A673 (cell line): ENCODE data around the gene CCDC73. TPM values are rescaled to one million over a fixed set of nuclear protein-coding genes. Genes with fewer than 3 reads are reported as not detected.
A peak's percentile ranks its signal among the peaks of the same experiment; 100 is the strongest.

ENCODE experiments used
- BruUV-seq: library from RNA; stranded (reverse); fragments of 400-500 nt; replicated peaks from 2 replicates; lab custom pipeline; 2021; lab: Mats Ljungman, UMichigan
- CTCF ChIA-PET: fragments of 300-600 bp; sonication (Branson Sonifier 250); formaldehyde crosslinking; loops from one replicate; lab custom pipeline; 2022; ENCODE audit warnings: antibody characterized with exemption; lab: Charles Lee
- POLR2A ChIA-PET: fragments of 300-600 bp; sonication (Branson Sonifier 250); formaldehyde crosslinking; loops from one replicate; lab custom pipeline; 2022; ENCODE audit warnings: antibody characterized with exemption; ENCODE audit not compliant: low non-redundant PET; lab: Charles Lee
- DNase-seq: peaks from one replicate; pipeline ENCODE4 v3.0.0-alpha.2; 2015; ENCODE audit warnings: low spot score
- H3K27ac ChIP-seq: fragments of 200-600 bp; sonication (generic); 2 replicates; pipeline ENCODE4 v1.5.1; 2016; ENCODE audit warnings: mixed run types, low read depth, mild to moderate bottlenecking, mixed read lengths, antibody characterized with exemption, low read length; ENCODE audit not compliant: poor library complexity, severe bottlenecking
- H3K27me3 ChIP-seq: fragments of 200-600 bp; sonication (generic); replicated peaks from 2 replicates; pipeline ENCODE4 v1.6.1; 2017; ENCODE audit warnings: mixed run types, low read depth, mild to moderate bottlenecking, mixed read lengths, antibody characterized with exemption, low read length; ENCODE audit not compliant: insufficient read depth, poor library complexity
- H3K36me3 ChIP-seq: fragments of 200-600 bp; sonication (generic); 2 replicates; pipeline ENCODE4 v1.6.1; 2016; ENCODE audit warnings: mixed run types, mild to moderate bottlenecking, mixed read lengths, antibody characterized with exemption, low read length; ENCODE audit not compliant: insufficient read depth, poor library complexity, severe bottlenecking
- H3K4me1 ChIP-seq: fragments of 200-600 bp; sonication (generic); 2 replicates; pipeline ENCODE4 v1.6.1; 2017; ENCODE audit warnings: mixed run types, mild to moderate bottlenecking, mixed read lengths, antibody characterized with exemption, low read length; ENCODE audit not compliant: insufficient read depth, poor library complexity, severe bottlenecking
- H3K4me3 ChIP-seq: fragments of 200-600 bp; sonication (generic); 2 replicates; pipeline ENCODE4 v1.5.1; 2016; ENCODE audit warnings: low read depth, mixed run types, mild to moderate bottlenecking, mixed read lengths, low read length; ENCODE audit not compliant: poor library complexity, severe bottlenecking
- H3K9me3 ChIP-seq: fragments of 200-600 bp; sonication (generic); 2 replicates; pipeline ENCODE4 v1.6.1; 2016; ENCODE audit warnings: mixed run types, low read depth, mild to moderate bottlenecking, mixed read lengths, antibody characterized with exemption, low read length; ENCODE audit not compliant: poor library complexity, severe bottlenecking
- EZH2 ChIP-seq: fragments of 200-600 bp; sonication (generic); IDR thresholded peaks from 2 replicates; pipeline ENCODE4 v1.6.1; 2017; ENCODE audit warnings: borderline replicate concordance, low read depth, mild to moderate bottlenecking, mixed read lengths, antibody characterized with exemption, low read length; ENCODE audit not compliant: poor library complexity, severe bottlenecking
- intact Hi-C: fragments of 100-400 bp; cut with micrococcal nuclease; formaldehyde crosslinking; loops from one replicate; pipeline ENCODE4 v1.10.0; 2022; ENCODE audit not compliant: unreplicated experiment
- total RNA-seq: library from RNA; stranded (reverse); gene quantifications from 2 replicates; pipeline ENCODE4 v1.2.3, GENCODE V29; 2021
- TF ChIP-seq, protein P1 (sequence below): fragments of 300-800, 200-600 bp; sonication (generic); conservative IDR thresholded peaks from 2 replicates; pipeline ENCODE4 v1.5.1; 2017; ENCODE audit warnings: low read depth, mild to moderate bottlenecking, antibody characterized with exemption, low read length, moderate library complexity, mixed read lengths

CCDC73 gene
- total RNA-seq, 1 experiment from 2014 or later = not detected

DNA sequence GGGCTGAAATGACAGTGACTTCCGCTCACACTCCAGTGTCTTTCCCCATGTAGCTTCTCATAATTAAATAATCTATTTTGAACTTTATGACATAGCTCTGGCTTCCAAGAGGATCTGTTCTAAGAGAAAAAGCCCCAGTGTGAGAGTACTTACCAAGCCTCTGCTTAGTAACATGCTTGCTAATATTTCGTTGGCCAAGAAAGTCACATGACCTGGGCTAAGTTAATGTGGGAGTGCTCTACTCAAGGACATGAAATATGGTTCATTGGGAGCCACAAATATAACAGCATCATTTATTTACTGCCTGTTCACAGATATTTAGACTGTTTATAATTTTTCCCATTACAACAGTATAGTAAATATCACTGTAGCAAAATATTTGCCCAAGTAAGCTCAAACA is 42.5 kb downstream of the CCDC73 start:
- DNase-seq = peak; percentile 18
- H3K9me3 ChIP-seq = no peaks in the 10 kb centered on the region
- intact Hi-C loops = no loop called here
- CTCF ChIA-PET = no interaction called here
- no peaks in the 10 kb centered on the region for H3K4me1 ChIP-seq
- no peak overlapping the region for H3K4me3 ChIP-seq
- no peak for TF ChIP-seq EZH2
- TF ChIP-seq, protein P1, sequence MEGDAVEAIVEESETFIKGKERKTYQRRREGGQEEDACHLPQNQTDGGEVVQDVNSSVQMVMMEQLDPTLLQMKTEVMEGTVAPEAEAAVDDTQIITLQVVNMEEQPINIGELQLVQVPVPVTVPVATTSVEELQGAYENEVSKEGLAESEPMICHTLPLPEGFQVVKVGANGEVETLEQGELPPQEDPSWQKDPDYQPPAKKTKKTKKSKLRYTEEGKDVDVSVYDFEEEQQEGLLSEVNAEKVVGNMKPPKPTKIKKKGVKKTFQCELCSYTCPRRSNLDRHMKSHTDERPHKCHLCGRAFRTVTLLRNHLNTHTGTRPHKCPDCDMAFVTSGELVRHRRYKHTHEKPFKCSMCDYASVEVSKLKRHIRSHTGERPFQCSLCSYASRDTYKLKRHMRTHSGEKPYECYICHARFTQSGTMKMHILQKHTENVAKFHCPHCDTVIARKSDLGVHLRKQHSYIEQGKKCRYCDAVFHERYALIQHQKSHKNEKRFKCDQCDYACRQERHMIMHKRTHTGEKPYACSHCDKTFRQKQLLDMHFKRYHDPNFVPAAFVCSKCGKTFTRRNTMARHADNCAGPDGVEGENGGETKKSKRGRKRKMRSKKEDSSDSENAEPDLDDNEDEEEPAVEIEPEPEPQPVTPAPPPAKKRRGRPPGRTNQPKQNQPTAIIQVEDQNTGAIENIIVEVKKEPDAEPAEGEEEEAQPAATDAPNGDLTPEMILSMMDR = no peak
- no peak overlapping the region for H3K27ac ChIP-seq
- POLR2A ChIA-PET = interaction anchor here (0.5 kb wide), 1 partner anchor 654 kb away, joined by 6 read pairs; no protein-coding TSS in a partner anchor
- H3K36me3 ChIP-seq = no peaks in the 10 kb centered on the region
- BruUV-seq = no TSS peak
- peaks cover 8% of the 10 kb centered on the region for H3K27me3 ChIP-seq

DNA sequence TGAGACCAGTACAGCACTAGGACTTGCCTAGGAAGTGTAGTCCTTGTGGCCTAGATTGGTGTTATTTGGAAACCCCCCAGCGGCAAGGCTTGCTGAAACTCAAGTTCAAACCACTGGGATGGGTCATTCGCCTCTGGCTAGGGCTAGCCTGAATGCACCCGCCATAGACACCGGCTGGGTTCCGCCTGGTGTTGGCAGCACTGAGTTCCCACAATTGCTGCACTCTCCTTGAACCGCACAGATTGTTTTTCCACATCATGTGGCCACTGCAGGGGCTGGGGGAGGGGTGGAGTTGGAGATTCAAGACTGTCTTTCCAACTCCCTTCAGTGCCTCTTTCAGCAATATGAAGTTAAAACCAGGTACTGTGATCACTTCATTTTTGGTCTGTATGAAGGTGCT is 43.1 kb downstream of the CCDC73 start:
- Histone ChIP-seq H3K4me1 (no peaks in the 10 kb centered on the region), H3K36me3 (no peaks in the 10 kb centered on the region), H3K27ac (no peak overlapping the region), H3K4me3 (no peak overlapping the region), H3K9me3 (no peaks in the 10 kb centered on the region), H3K27me3 (peaks cover 8% of the 10 kb centered on the region)
- ChIA-PET POLR2A (no interaction called here), CTCF (no interaction called here)
- TF ChIP-seq EZH2 = no peak
- TF ChIP-seq, protein P1 = no peak
- no TSS peak for BruUV-seq
- intact Hi-C loops = no loop called here
- no peak for DNase-seq

DNA sequence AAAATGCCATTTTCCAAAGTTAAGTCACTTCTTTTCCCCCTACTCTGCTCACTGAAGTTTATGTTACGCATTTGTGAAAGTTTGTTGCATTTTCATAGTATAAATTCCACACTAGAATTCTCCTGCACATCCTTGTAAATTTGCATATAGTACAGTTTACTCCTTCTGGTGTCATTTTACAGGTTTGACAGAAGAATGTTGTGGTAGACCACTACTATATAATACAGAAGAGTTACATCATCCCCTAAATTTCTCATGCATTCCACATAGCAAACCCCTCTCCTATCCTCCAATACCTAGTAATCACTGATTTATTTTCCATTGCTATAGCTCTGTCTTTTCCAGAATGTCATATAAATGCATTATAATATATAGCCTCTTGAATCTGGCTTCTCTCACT is 64.5 kb downstream of the CCDC73 start:
- TF ChIP-seq, protein P1 = no peak
- no peak for TF ChIP-seq EZH2
- no peaks in the 10 kb centered on the region for H3K9me3 ChIP-seq
- no peak overlapping the region for H3K27ac ChIP-seq
- peaks cover 5% of the 10 kb centered on the region for H3K27me3 ChIP-seq
- no TSS peak for BruUV-seq
- intact Hi-C loops = loop anchor here (10.0 kb wide), 1 partner anchor 1095 kb away; no protein-coding TSS in a partner anchor
- H3K4me1 ChIP-seq = no peaks in the 10 kb centered on the region
- no peak for DNase-seq
- H3K4me3 ChIP-seq = no peak overlapping the region
- H3K36me3 ChIP-seq = no peaks in the 10 kb centered on the region
- CTCF ChIA-PET = no interaction called here
- POLR2A ChIA-PET = no interaction called here
